NT2/D1 (cell line): ENCODE data around the gene DNMT3L.
A peak's percentile ranks its signal among the peaks of the same experiment; 100 is the strongest.
"Not testable (repeated sequence)": the region's sequence is repeated elsewhere in the genome, so short reads cannot be mapped to it uniquely, and the experiment has no call there.

Source experiments
- DNase-seq: peaks from one replicate; pipeline ENCODE4 v3.0.0-alpha.2; 2011; ENCODE audit warnings: low read depth, low spot score
- H3K27me3 ChIP-seq: 2 replicates; pipeline ENCODE4 v1.6.0; 2011; ENCODE audit warnings: mild to moderate bottlenecking; ENCODE audit not compliant: insufficient read length, insufficient read depth
- H3K36me3 ChIP-seq: 2 replicates; pipeline ENCODE4 v1.6.1; 2011; ENCODE audit warnings: mild to moderate bottlenecking, low read length, mixed read lengths; ENCODE audit not compliant: insufficient read depth, insufficient read length
- H3K4me1 ChIP-seq: 2 replicates; pipeline ENCODE4 v1.5.1; 2011; ENCODE audit not compliant: insufficient read depth, insufficient read length
- H3K4me3 ChIP-seq: 2 replicates; pipeline ENCODE4 v1.5.1; 2011; ENCODE audit warnings: low read depth; ENCODE audit not compliant: insufficient read length
- H3K9ac ChIP-seq: 2 replicates; pipeline ENCODE4 v1.6.0; 2011; ENCODE audit warnings: low read depth; ENCODE audit not compliant: insufficient read length
- H3K9me3 ChIP-seq: 2 replicates; pipeline ENCODE4 v1.5.1; 2011; ENCODE audit warnings: mild to moderate bottlenecking, low read length; ENCODE audit not compliant: insufficient read depth
- SUZ12 ChIP-seq: IDR thresholded peaks from 2 replicates; pipeline ENCODE4 v1.6.1; 2011; ENCODE audit not compliant: insufficient read length, insufficient read depth; ENCODE audit errors: extremely low read depth
- YY1 ChIP-seq: IDR thresholded peaks from 2 replicates; pipeline ENCODE4 v1.6.1; 2011; ENCODE audit not compliant: insufficient read length, insufficient read depth
- ZNF274 ChIP-seq: IDR thresholded peaks from 2 replicates; pipeline ENCODE4 v1.6.1; 2011; ENCODE audit warnings: mild to moderate bottlenecking, low read depth, low read length

The DNMT3L gene

DNA sequence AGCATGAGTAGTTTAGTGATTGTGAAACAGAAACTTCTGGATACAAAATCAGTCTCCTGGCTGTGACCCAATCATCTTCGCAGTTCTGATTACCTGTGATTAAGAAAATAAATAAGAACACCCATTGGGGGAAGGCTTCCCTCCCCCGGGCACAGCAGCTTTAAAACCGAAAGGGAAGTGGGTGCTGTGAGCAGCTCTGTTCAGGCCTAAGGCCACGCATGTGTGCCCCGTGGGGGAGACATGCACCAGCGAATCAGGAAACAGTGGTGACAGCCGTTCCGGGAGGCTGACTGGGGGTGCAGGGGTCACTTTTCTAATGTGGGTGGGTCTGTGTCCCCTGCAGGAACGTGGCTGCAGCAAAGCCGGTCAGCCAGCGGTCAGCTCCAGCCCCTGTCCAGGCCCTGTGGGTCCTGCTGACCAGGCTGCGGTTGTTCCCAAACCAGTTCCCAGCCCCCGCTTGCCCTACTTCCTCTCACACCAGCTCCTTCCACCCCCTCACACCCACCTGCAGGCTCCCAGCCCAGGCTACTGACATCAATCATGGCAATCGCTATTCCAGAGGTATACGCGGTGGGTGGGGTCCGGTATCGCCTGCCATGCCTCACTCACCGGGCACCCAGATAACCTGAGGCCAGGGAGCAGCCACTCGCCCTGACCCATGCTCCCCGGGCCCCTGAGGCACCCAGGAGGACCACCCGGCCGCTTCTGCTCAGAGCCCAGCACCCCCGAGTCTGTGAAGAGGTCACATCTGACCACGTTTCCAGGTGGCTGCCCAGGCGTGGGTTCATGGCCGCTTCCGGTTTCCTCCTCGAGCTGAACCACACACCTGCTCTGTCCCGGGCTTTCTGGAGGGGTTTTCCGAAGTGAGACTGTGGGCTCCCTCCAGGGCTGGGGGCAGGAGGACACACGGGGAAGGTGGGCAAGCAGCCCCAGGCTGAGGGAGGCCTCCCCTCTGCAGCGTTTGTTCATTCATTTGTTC is 54.7 kb downstream of the DNMT3L start:
- H3K9me3 ChIP-seq, H3K9ac ChIP-seq, H3K4me3 ChIP-seq, H3K36me3 ChIP-seq, H3K4me1 ChIP-seq, H3K27me3 ChIP-seq, DNase-seq: not testable (repeated sequence)

- not testable (repeated sequence) for H3K9ac ChIP-seq, H3K9me3 ChIP-seq, H3K4me1 ChIP-seq, H3K36me3 ChIP-seq, H3K4me3 ChIP-seq, H3K27me3 ChIP-seq, DNase-seq
Measured at GRCh38 chr21:44206187-44206586, 55.5 kb downstream of the DNMT3L start.

DNA sequence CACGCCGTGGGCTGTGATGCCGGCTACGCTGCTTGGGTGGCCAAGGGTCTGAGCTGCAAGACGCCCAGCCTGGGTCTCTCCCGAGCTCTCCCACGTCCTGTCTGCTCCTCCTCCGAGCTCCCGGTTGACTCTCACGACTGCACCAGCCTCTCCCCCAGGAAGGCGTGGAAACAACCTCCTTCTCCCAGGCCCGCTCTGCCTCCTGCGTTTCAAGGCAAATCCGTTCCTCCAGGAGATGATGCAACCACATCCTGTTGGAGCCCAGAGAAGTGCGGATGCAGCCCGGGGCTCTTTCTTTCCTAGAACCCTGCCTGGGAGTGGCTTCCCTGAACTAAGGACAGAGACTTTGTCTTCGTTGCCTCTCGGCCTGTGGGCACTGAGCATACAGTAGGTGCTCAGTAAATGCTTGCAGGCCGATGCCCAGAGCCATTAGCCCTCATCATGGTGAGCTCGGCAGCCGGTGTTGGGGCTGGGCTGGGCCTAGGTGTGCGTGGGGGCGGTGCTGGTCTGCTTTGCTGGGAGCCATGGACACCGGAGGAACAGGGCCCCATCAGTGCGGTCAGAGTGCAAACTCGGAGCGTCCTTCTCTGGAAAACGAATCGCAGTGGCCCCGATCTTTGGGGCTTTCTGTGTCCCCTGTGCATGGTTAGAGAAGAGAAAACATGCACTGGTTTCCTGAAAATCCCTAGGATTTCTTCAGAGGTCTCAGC is 59.0 kb downstream of the DNMT3L start:
- not testable (repeated sequence) for H3K4me3 ChIP-seq, DNase-seq, H3K4me1 ChIP-seq, H3K27me3 ChIP-seq, H3K36me3 ChIP-seq, H3K9me3 ChIP-seq, H3K9ac ChIP-seq

GRCh38 chr21:44199997-44200396 is 61.7 kb downstream of the DNMT3L start:
- H3K36me3 ChIP-seq, DNase-seq, H3K9me3 ChIP-seq, H3K4me3 ChIP-seq, H3K4me1 ChIP-seq, H3K27me3 ChIP-seq, H3K9ac ChIP-seq: not testable (repeated sequence)

DNA sequence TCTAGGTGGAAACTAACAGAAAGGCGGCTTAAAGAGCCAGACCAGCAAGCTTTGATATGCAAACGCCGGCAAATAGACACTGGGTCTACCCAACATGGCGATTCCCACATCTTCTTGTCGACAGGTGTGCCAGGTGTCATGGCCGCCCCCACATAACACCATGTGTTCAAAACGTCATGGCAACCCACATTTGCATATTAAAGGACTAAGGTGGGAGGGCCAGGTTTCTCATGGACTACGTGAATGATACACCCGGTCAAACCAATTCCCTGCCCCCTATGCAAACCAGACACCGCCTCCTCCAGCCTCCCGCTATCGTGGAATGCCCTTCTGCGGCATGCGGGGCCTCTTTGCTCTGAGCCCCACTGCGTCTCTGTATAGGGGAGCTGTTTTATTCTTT is 62.2 kb downstream of the DNMT3L start:
- Histone ChIP-seq H3K9ac (no peak overlapping the region), H3K9me3 (no peaks in the 10 kb centered on the region), H3K27me3 (no peaks in the 10 kb centered on the region), H3K4me3 (no peak overlapping the region), H3K4me1 (no peaks in the 10 kb centered on the region), H3K36me3 (no peaks in the 10 kb centered on the region)
- DNase-seq, result peak; percentile 27
- TF ChIP-seq SUZ12, result no peak
- no peak for TF ChIP-seq YY1
- TF ChIP-seq ZNF274, result no peak

GRCh38 chr21:44197156-44197516 is 64.6 kb downstream of the DNMT3L start:
- H3K4me3 ChIP-seq, result not testable (repeated sequence)

More at GRCh38 chr21:44197156-44197516, 64.6 kb downstream of the DNMT3L start:
- not testable (repeated sequence) for H3K27me3 ChIP-seq, H3K9ac ChIP-seq, H3K36me3 ChIP-seq, H3K9me3 ChIP-seq, H3K4me1 ChIP-seq, DNase-seq
